Sigmoid colon (tissue), 4 donors: ENCODE data around the gene ATF6B.

Experiments used
- EP300 ChIP-seq, 4 donors: sonication (generic); formaldehyde crosslinking; IDR thresholded peaks; one replicate each; pipeline ENCODE4 v1.6.1; 2017; ENCODE audit warnings: antibody characterized with exemption in 4 of 4
- POLR2A ChIP-seq, 2 donors: fragments of 450-650 bp; IDR thresholded peaks; one replicate each; pipeline ENCODE4 v1.6.1; 2016; ENCODE audit warnings: antibody characterized with exemption in 2 of 2, mild to moderate bottlenecking in 2 of 2, moderate library complexity in 2 of 2
- TF ChIP-seq, protein P1 (sequence below), 4 experiments: fragments of 450-650 bp in 3 of 4; fragments of 200-600 bp in 1 of 4; IDR thresholded peaks; one replicate each; pipeline ENCODE4 v1.5.1; 2016 to 2019; ENCODE audit warnings: antibody characterized with exemption in 4 of 4, mild to moderate bottlenecking in 3 of 4, moderate library complexity in 2 of 4

DNA sequence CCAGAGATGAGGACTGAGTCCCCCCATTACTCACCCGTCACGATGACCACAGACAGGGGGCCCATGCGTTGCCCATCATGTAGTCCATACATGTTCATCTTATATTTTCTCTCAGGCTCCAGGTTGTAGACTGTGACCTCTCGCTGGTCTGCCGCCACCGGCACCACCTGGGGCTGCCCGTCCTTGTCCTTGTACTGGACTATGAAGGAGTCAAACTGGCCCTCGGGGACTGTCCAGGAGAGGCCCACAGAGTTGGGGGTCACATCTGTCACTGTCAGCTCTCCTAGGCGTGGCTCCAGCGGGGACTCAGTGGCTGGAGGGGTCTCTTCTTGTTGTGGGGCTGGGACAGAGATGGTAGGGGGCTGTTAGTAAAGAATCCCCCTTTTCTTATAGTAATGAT, 54.4 kb downstream of the ATF6B start:
- TF ChIP-seq, protein P1, sequence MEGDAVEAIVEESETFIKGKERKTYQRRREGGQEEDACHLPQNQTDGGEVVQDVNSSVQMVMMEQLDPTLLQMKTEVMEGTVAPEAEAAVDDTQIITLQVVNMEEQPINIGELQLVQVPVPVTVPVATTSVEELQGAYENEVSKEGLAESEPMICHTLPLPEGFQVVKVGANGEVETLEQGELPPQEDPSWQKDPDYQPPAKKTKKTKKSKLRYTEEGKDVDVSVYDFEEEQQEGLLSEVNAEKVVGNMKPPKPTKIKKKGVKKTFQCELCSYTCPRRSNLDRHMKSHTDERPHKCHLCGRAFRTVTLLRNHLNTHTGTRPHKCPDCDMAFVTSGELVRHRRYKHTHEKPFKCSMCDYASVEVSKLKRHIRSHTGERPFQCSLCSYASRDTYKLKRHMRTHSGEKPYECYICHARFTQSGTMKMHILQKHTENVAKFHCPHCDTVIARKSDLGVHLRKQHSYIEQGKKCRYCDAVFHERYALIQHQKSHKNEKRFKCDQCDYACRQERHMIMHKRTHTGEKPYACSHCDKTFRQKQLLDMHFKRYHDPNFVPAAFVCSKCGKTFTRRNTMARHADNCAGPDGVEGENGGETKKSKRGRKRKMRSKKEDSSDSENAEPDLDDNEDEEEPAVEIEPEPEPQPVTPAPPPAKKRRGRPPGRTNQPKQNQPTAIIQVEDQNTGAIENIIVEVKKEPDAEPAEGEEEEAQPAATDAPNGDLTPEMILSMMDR (IDR thresholded peaks at IDR 0.05): no peak
- no peak for TF ChIP-seq POLR2A (IDR thresholded peaks at IDR 0.05)
- TF ChIP-seq EP300 (IDR thresholded peaks at IDR 0.05): no peak
